GM11168 (cell line): Measurements from ENCODE around the gene BCL2L15.
"Not testable (repeated sequence)": the region's sequence is repeated elsewhere in the genome, so short reads cannot be mapped to it uniquely, and the experiment has no call there.

Experiments used
- in situ Hi-C: fragments of 300-500 bp; cut with MboI; formaldehyde crosslinking; loops from one replicate; pipeline ENCODE4 v1.12.0; 2022; ENCODE audit warnings: low sequenced_read_pairs; ENCODE audit not compliant: unreplicated experiment

The BCL2L15 gene

DNA sequence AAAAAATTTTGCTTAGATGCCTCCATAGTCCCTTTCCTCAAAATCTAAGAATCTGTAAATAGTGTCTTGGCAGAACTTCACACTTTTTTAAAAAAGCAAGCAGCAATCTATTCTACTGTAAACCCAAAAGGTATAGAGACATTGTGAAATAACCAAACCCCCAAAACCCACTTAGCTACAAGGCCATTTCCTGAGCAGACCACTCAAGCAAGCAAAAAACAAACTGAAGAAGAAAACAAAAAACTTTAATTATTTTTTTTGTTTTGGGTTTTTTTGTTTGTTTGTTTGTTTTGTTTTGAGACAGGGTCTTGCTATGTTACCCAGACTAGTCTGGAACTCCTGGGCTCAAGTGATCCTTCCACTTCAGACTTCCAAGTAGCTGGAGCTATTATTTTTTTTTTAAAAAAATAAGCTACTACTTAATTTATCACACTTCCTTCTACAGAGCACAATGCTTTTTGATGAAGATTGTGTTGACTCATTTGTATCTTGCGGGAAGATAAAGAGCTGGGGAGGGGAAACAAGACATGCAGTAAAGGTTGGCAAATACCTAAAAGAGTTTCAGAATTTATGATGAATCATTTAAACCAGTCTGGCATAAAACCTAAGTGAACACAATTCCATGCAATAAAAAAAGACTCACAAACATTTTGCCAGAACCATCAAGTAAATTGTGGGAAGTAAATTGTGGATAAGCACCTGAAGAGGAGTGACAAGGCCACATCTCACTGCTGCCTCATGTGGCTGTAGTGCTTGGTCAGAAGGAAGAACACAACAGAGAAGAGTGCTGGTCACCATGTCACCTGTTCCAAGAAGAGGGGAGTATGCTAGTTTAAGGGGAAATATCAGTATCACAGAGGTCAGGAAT, 13.1 kb downstream of the BCL2L15 start:
- in situ Hi-C loops, result no loop called here

DNA sequence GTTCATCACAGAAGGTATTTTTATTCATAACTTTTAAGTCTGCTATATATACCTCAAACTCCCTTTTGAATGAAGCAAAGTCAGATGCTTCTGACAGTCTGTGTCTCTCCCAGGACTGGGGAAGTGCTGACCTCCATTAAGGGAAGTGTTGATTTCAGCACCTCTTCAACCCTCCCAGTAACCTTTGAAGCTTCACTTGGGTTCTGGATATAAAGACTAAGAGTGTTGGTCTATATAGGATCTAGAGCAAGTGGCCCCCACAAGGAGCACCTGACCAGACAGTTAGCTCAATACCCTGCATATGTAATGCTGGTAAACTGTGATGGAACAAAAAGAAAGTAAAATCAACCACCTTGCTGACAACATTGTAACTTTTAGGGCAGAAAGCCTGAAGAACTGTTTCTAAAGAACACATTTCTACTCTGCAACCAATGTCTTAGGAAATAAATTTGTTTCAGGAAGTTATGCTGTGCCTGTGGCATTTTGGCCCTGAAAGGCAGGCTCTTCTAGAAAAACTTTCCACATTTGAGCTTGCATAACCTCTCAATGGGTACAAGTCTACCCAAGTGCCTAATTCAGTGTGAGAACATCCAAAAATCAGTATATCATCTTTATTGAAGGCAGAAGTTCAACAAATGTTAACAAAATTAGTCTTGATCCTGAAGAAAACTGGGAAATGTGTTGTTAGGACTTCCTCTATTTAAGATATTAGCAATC, 15.0 kb downstream of the BCL2L15 start:
- in situ Hi-C loops, result no loop called here

DNA sequence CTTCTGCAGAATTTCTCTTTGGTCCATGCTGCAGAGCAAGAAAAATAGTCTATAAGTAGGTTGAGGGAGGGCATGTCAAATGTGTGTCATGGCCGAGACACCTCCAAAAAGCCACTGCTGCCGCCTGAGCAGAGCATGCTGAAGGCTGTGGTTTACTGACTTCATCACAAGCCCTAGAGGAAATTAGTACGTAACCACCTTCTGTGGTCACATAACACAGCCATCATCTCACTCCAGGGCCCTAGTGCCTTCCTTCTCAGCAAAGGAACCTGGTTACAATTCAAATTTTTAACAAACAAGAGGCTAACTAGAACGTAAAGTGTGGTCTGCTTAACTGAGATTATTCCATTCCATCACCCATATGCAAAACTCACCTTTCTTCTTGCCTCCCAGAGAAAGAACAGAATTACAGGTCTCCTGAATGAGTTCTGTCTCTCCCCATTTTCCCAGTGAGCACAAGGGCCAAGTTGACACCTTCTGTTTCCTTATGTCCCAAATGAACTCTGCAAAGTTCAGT, 15.7 kb downstream of the BCL2L15 start, which contains the start of gene PTPN22:
Gene PTPN22 (minus strand): TSS at position 116 of the 517 bp plus-strand sequence.
- in situ Hi-C loops, result no loop called here

DNA sequence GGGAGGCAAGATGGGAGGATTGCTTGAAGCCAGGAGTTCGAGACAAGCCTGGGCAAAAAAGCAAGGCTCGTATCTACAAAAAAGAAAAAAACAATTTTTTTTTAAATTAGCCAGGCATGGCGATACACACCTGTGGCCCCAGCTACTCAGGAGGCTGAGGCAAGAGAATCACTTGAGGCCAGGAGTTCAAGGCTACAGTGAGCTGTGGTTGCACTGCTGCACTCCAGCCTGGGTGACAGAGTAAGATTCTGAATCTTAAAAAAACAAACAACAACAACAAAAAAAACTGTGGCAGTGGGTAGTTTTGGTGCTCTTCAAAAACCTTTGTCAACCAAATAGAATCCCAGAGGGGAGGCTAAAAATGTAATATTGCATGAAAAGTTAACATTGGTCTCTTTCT, 16.6 kb downstream of the BCL2L15 start:
- in situ Hi-C loops, result no loop called here

DNA sequence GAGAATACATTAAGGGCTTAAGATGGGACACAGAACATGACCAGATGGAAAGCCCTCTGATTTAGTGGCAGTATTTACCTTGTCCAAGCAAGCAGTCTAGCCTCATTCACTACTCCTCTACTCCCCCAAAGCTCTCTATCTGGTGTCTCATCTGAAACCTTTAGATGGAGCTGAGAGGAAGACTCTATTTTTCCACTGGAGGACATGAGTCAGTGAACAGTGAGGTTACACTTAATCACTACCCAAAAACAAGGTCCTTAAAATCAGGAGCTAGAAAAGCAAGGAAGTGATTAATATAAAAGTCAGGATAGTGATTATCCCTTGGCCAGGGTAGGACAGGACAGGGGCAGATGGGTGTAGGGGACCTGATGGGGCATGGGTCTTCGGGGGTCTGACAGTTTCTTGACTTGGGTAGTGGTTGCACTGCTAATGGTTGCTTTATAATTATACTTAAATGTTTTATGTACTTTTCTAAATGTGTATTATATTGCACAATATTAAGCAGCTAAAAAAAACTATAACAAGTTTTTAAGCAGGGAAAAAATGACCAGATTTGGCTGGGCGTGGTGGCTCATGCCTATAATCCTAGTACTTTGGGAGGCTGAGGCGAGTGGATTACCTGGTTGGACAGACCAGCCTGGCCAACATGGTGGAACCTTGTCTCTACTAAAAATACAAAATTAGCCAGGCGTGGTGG, 18.8 kb downstream of the BCL2L15 start:
- in situ Hi-C loops, result no loop called here

DNA sequence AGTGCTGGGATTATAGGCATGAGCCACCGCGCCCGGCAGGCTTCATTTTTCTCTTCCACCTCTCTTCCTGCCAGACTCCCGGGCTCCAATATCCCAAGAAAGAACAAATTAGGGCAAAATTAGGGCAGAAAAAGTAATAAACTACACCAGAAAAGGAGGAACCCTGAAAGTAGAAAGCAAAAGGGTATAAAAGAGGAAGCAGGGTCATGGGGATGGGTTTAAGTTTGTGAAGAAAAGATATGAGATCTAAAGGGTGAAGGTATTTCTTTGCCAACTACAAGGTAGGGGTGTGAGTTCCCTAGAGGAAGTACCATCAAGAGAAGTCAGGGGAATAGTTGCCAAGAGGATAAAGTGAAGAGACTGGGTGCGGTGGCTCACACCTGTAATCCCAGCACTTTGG, 25.7 kb downstream of the BCL2L15 start:
- in situ Hi-C loops, result no loop called here

DNA sequence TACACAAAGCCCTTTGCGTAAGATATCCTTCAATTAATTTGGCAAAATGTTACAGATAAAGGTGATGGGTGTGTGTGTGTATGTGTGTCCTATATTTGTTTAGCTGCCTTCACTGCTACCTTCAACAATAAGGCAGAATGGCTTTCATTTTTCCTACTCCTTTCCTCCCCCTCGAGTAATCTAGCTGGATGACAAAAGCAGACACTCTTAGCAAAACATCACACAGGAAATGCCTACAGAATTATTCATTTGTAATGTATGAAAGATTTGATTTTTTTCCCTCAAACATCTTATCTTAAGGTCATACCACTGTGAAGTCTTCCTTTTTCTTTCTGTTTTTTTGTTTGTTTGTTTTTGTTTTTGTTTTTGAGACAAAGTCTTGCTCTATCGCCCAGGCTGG, 26.5 kb downstream of the BCL2L15 start:
- in situ Hi-C loops, result no loop called here

DNA sequence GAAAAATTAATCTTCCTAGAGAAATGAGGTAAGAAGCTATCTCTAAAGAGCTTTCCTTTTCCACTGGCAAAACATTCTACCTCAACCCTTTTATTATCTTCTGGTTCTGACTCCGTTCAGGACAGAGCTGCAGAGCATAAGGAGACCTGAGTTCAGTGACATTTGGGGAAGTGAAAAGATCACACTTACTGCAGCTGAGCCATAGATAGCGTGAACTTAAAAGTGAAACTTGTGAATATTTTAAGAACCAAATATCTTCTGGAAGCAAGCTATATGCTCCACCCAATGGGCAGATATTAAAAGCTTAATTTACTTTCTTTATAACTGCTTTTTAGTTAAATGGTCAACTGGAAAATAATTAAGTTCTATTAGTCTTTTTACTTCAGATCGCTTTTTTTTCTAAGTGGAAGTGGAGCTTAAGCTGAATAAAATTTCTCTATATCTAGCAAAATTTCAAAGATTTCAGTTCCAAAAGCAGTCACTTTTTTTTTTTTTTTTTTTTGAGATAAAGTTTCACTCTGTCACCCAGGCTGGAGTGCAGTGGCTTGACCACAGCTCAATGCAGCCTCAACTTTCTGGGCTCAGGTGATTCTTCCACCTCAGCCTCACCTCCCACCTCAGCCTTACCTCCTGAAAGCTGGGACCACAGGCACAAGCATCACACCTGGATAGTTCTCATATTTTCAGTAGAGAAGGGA, 27.8 kb downstream of the BCL2L15 start:
- in situ Hi-C loops, result no loop called here

DNA sequence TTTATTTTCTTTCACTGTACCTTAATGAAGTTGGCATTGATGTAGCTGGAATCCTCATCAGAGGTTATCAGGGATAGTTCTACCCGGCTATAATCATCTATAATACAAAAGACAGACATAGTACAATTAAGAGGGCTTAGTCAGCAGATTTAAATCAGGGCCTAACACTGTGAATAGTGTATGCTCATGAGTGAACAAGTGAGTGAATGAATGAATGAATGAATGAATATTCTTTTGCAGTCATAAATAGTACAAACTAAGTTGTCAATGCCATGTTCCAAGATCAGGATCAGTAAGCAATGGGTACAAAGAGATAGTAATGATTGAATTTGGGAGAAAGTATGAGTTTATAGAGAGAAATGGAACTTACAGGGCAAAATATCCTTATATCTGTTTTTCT, 28.4 kb downstream of the BCL2L15 start:
- in situ Hi-C loops, result no loop called here

DNA sequence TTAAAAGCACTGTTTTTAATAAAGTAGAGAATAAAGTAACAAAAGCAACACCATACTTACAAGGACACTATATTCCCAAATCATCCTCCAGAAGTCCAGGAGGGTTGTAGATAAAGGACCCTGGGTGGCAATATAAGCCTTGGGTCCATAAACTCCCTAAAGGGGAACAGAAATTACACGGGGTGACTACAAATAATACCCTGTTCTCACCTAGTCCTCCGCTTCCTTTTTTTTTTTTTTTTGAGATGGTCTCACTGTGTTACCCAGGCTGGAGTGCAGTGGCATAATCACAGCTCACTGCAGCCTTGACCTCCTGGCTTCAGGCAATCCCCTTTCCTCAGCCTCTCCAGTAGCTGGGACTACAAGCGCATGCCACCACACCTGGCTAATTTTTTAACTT, 29.0 kb downstream of the BCL2L15 start:
- in situ Hi-C loops, result no loop called here

DNA sequence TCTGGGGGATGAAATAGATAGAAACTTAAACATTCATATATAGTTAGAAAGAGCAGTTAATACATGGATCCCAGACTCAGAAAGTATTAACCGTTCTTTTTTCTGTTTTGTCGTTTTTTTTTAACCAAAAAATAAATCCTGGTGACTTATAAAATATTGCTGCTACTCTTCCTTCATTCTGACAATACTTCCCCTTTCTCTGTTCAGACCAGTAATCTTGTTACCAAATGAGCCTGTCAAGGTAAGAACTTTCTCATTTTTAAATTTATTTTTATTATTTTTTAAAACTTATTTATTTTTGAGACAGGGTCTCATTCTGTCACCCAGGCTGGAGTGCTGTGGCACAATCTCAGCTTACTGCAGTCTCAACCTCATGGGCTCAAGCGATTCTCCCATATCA, 29.6 kb downstream of the BCL2L15 start:
- in situ Hi-C loops, result no loop called here

DNA sequence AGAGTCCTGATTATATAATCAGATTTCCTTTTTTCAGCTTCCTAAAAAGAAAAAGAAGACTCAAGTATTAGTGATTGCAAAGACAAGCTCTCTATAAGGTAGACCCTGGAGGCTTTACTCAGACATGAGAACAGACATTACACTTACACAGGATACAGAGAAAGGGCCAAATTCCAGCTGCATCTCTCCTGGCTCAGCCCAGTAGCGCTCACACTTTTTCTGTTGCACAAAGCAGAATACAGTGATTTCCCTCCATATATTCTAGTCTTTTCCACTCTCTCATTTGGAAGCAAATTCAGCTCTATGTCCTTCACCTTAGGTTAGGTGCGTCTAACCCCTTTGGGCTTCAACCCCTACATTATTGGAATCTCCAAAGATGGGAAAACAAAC, 31.0 kb downstream of the BCL2L15 start:
- in situ Hi-C loops, result no loop called here

DNA sequence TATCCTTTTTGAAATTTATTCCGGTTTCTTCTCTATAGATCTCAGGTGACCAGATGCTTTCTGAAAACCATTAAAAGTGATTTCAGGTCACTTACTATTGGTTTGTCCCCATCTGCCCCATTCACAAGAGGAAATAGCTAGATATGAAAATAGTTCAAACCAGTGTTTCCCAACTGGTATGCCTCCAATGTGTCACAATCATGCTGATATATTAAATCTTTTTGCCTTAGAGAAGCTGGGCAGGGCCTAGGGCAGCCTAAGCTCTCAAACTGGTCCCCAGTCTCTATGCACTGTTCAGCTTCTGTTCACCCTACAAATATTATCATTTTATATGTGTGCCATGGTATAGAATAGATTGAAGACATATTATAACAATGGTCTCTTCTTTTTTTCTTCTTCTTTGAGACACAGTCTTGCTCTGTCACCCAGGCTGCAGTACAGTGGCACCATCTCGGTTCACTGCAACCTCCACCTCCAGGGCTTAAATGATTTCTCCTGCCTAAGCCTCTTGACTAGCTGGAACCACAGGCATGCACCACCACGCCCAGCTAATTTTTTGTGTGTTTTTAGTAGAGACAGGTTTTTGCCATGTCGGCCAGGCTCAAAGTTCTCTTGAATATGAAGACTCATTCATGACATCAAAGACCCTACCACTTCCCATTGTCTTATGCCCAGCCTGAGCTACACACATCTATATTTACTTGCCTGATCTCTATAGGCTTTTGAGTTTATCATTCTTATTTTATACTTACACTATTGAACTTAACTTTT, 31.6 kb downstream of the BCL2L15 start:
- in situ Hi-C loops, result no loop called here

DNA sequence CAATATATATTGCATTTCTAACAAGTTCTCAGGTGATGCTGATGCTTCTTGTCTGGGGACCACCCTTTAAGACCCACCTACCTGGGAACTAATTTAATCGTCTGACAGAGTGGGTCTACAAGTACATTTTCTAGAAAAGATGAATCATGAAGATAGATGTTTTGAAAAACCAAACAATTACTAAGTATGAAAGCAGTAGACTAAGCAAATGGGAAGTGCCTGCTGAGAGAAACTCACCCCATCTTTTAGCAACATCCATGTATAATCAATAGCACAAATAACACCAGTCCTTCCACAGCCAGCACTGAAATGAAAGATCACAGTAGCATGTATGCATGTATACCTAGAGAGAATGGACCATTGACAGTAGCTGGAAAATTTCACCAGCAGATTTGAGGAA, 33.1 kb downstream of the BCL2L15 start:
- in situ Hi-C loops, result no loop called here

DNA sequence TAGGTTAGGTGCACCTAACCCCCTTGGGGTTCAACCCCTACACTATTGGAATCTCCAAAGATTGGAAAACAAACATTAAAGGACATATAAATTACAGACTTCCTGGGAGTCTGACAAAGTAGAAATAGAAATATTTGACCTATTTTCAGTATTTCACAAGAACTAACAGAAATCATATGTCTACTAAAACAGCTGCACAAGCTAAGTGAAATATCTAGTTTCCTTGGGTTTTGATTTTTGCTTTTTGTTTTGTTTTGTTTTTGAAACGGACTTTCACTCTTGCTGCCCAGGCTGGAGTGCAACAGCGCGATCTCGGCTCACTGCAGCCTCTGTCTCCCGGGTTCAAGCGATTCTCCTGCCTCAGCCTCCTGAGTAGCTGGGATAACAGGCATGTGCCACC, 34.7 kb downstream of the BCL2L15 start:
- in situ Hi-C loops, result not testable (repeated sequence)

DNA sequence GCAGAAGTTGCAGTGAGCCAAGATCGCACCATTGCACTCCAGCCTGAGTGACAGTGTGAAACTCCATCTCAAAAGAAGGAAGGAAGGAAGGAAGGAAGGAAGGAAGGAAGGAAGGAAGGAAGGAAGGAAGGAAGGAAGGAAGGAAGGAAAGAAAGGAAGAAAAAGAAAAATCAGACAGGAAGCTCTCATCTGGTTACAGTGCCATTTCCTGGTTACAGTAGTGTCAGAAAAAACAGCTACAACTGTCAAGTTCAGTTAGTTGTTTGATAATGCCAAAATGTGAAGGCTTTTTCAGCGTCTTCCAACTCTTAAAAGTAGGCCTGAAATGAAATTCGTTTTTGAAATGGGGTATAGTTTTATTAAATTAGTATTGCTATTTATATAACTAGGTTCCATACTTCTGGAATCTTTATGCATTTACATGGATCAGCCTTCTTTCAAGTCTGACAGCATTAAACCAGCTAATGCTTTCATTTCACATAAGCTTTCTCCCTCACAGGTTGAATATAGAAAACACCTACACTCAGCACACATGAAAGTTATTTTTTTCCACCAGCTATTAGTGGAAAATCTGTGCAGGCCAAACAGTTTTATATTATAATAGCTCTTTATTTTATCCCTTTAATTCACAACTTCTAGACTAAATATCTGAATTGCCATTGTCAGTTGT, 37.1 kb downstream of the BCL2L15 start:
- in situ Hi-C loops, result no loop called here

DNA sequence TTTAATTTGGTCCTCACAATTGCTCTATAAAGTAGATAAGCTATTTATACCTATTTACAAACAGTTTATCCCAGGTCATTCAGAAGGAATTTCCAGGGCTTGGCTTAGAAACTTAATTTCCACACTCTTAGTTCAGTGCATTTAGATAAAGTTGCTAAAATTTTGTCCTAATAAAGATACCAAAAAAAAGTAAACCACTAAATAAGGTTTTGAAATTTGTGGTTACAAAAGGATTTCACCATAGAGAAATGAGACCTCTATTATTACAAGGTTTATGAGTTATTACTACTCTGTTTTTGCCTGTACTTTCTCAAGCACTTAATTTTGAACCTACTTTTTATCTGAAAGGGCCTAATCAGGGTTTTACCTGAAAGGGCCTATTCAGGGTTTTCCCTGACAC, 38.3 kb downstream of the BCL2L15 start:
- in situ Hi-C loops, result no loop called here

DNA sequence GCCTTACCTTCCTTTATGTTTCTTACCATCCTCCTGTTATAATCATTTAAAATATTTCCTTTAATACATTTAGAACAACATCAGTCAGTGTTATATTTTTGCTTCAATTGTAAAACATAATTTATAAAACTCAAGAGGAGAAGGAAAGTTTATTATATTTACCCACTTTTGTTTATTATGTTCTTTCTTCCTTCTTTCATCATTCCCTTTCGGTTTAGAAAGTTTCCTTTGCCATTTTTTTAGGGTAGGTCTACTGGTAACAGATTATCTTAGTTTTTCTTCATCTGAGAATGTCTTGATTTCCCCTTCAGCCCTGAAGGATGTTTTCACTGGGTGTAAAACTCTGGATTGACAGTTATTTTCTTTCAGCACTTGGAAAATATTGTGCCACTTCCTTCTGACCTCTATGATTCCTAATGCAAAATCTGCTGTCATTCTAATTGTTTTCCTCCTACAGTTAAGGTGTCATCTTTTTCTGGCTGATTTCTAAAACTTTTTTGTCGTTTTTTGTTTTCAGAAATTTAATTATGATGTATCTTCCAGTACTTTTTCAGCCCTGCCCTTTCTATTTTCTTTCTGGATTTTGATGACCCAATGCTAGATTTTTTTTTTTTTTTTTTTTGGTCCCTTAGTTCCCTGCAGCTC, 40.9 kb downstream of the BCL2L15 start:
- in situ Hi-C loops, result no loop called here

DNA sequence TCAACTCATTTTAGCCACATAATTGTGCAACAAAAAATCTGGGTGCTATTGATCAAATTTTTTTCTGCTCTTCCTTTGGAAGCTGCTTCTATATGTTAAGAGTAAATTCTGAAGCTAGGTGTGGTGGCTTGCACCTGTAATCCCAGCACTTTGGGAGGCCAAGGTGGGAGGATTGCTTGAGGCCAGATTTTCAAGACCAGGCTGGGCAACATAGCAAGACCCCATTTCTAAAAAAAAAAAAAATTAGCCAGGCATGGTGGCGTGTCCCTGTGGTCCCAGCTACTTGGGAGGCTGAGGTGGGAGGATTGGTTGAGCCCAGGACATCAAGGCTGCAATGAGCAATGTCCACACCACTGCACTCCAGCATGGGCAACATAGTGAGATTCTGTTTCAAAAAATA, 50.8 kb downstream of the BCL2L15 start:
- in situ Hi-C loops, result no loop called here
